ENCODE results near the gene GOLGA5. TPM values are rescaled to one million over a fixed set of nuclear protein-coding genes. Genes with fewer than 3 reads are reported as not detected.

Gene GOLGA5
- total and polyA plus RNA-seq, 2 of the 13 experiments (the other 11 are each of a cell fraction or from before 2014, with no cell fraction given) = 31.0 to 40.0 TPM

DNA sequence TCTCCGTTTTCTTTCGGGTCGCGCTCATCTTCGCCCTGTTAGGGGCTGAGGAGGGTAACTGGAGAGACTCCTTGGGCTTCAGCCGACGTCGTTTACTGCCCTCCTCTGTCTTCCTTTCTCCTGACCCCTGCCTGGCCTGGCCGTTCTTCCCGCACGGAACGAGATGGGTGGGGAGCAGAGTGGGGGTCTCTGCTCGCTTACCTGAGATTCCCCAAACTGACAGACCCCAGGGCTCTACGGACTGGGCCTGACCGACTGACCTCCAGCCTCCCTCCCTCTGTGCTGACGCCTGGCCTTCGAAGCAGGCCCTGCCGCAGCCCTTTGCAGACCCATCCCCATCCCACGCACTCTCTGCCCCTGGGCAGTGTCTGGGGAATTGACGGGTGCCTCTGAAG lies 439 bp downstream of the GOLGA5 start (continued):
- no peak for TF ChIP-seq HNF4G (IDR thresholded peaks at IDR 0.05; ENCODE audit: borderline replicate concordance, low read depth, low read length)
- TF ChIP-seq HNF4G (CRISPR knock-in tag; IDR thresholded peaks at IDR 0.05; ENCODE audit: borderline replicate concordance, low read depth) = 0 out of 2 replicates have a peak, but pooled peaks have one; percentile 33
- 0 out of 2 replicates have a peak, but pooled peaks have one; percentile 1 for TF ChIP-seq RARA (CRISPR knock-in tag; IDR thresholded peaks at IDR 0.05)
- TF ChIP-seq HMG20A (CRISPR knock-in tag; IDR thresholded peaks at IDR 0.05; ENCODE audit: borderline replicate concordance) = no peak
- 0 out of 2 replicates have a peak, but pooled peaks have one; percentile 53 for TF ChIP-seq ZNF703 (CRISPR knock-in tag; IDR thresholded peaks at IDR 0.05; ENCODE audit: borderline replicate concordance)
- peak; percentile 32; the same call in 1 of the 2 replicates for TF ChIP-seq PAX8 (CRISPR knock-in tag; IDR thresholded peaks at IDR 0.05; ENCODE audit: borderline replicate concordance)
- TF ChIP-seq, protein P1, sequence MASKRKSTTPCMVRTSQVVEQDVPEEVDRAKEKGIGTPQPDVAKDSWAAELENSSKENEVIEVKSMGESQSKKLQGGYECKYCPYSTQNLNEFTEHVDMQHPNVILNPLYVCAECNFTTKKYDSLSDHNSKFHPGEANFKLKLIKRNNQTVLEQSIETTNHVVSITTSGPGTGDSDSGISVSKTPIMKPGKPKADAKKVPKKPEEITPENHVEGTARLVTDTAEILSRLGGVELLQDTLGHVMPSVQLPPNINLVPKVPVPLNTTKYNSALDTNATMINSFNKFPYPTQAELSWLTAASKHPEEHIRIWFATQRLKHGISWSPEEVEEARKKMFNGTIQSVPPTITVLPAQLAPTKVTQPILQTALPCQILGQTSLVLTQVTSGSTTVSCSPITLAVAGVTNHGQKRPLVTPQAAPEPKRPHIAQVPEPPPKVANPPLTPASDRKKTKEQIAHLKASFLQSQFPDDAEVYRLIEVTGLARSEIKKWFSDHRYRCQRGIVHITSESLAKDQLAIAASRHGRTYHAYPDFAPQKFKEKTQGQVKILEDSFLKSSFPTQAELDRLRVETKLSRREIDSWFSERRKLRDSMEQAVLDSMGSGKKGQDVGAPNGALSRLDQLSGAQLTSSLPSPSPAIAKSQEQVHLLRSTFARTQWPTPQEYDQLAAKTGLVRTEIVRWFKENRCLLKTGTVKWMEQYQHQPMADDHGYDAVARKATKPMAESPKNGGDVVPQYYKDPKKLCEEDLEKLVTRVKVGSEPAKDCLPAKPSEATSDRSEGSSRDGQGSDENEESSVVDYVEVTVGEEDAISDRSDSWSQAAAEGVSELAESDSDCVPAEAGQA (IDR thresholded peaks at IDR 0.05; ENCODE audit: low read depth) = no peak
- TF ChIP-seq, protein P1 (CRISPR knock-in tag; IDR thresholded peaks at IDR 0.05; ENCODE audit: borderline replicate concordance) = 0 out of 2 replicates have a peak, but pooled peaks have one; percentile 13
- TF ChIP-seq RBM39 (IDR thresholded peaks at IDR 0.05; ENCODE audit: low read depth, low read length, poor library complexity, severe bottlenecking) = peak; percentile 82
- TF ChIP-seq EZH2 (conservative IDR thresholded peaks at IDR 0.05; ENCODE audit: low read depth, low read length) = no peak
- TF ChIP-seq NFKB2 (CRISPR knock-in tag; IDR thresholded peaks at IDR 0.05; ENCODE audit: borderline replicate concordance) = peak; percentile 30; the same call in 1 of the 2 replicates
- TF ChIP-seq RORA (CRISPR knock-in tag; IDR thresholded peaks at IDR 0.05) = no peak

Measured in HepG2 (cell line).